Measurements from ENCODE around the gene ASIC2.

Gene ASIC2

GRCh38 chr17:33079201-33079600 lies 213.9 kb downstream of the ASIC2 start:
- TF ChIP-seq TSHZ2 (CRISPR knock-in tag; IDR thresholded peaks at IDR 0.05) (no peak), CSDC2 (CRISPR knock-in tag; IDR thresholded peaks at IDR 0.05) (no peak), ZNF8 (CRISPR knock-in tag; IDR thresholded peaks at IDR 0.05) (no peak), ARNTL (CRISPR knock-in tag; IDR thresholded peaks at IDR 0.05; ENCODE audit: borderline replicate concordance, low read depth) (no peak), TOX (CRISPR knock-in tag; IDR thresholded peaks at IDR 0.05; ENCODE audit: borderline replicate concordance) (no peak), ZNF565 (CRISPR knock-in tag; conservative IDR thresholded peaks at IDR 0.05; ENCODE audit: low read depth) (no peak), OSR1 (CRISPR knock-in tag; IDR thresholded peaks at IDR 0.05) (no peak), POU6F1 (CRISPR knock-in tag; IDR thresholded peaks at IDR 0.05; ENCODE audit: borderline replicate concordance, low read depth) (no peak), RARB (CRISPR knock-in tag; IDR thresholded peaks at IDR 0.05) (no peak)
- ATAC-seq = no peak

- TF ChIP-seq TSHZ2 (CRISPR knock-in tag; IDR thresholded peaks at IDR 0.05) = no peak
- TF ChIP-seq ZNF8 (CRISPR knock-in tag; IDR thresholded peaks at IDR 0.05) = no peak
- no peak for TF ChIP-seq ZNF565 (CRISPR knock-in tag; conservative IDR thresholded peaks at IDR 0.05; ENCODE audit: low read depth)
- no peak for TF ChIP-seq TCF4 (CRISPR knock-in tag; IDR thresholded peaks at IDR 0.05; ENCODE audit: borderline replicate concordance)
- no peak for TF ChIP-seq ARNTL (CRISPR knock-in tag; IDR thresholded peaks at IDR 0.05; ENCODE audit: borderline replicate concordance, low read depth)
- TF ChIP-seq OSR1 (CRISPR knock-in tag; IDR thresholded peaks at IDR 0.05) = no peak
- TF ChIP-seq ISL1 (CRISPR knock-in tag; IDR thresholded peaks at IDR 0.05) = no peak
- TF ChIP-seq CREB5 (CRISPR knock-in tag; IDR thresholded peaks at IDR 0.05; ENCODE audit: low read depth) = no peak
- no peak for TF ChIP-seq ZNF70 (CRISPR knock-in tag; IDR thresholded peaks at IDR 0.05)
- no peak for TF ChIP-seq PPARA (CRISPR knock-in tag; IDR thresholded peaks at IDR 0.05; ENCODE audit: borderline replicate concordance)
- TF ChIP-seq TOX (CRISPR knock-in tag; IDR thresholded peaks at IDR 0.05; ENCODE audit: borderline replicate concordance) = no peak
- TF ChIP-seq ZFP3 (CRISPR knock-in tag; IDR thresholded peaks at IDR 0.05) = no peak
- ATAC-seq = no peak
These were observed 216.1 kb downstream of the ASIC2 start for GRCh38 chr17:33076979-33077378.

- TF ChIP-seq ZNF565 (CRISPR knock-in tag; conservative IDR thresholded peaks at IDR 0.05; ENCODE audit: low read depth) (no peak), ZNF8 (CRISPR knock-in tag; IDR thresholded peaks at IDR 0.05) (no peak), PPARA (CRISPR knock-in tag; IDR thresholded peaks at IDR 0.05; ENCODE audit: borderline replicate concordance) (no peak), PATZ1 (CRISPR knock-in tag; IDR thresholded peaks at IDR 0.05; ENCODE audit: borderline replicate concordance) (no peak), ZNF70 (CRISPR knock-in tag; IDR thresholded peaks at IDR 0.05) (no peak), GLIS3 (CRISPR knock-in tag; IDR thresholded peaks at IDR 0.05) (no peak), SNAI2 (CRISPR knock-in tag; IDR thresholded peaks at IDR 0.05) (no peak), ZFP30 (CRISPR knock-in tag; IDR thresholded peaks at IDR 0.05) (no peak), POU6F1 (CRISPR knock-in tag; IDR thresholded peaks at IDR 0.05; ENCODE audit: borderline replicate concordance, low read depth) (no peak), ARNTL (CRISPR knock-in tag; IDR thresholded peaks at IDR 0.05; ENCODE audit: borderline replicate concordance, low read depth) (no peak), TSHZ2 (CRISPR knock-in tag; IDR thresholded peaks at IDR 0.05) (no peak), BACH2 (CRISPR knock-in tag; IDR thresholded peaks at IDR 0.05; ENCODE audit: borderline replicate concordance) (no peak)
These were observed 219.7 kb downstream of the ASIC2 start for GRCh38 chr17:33073416-33073815.

More at GRCh38 chr17:33073416-33073815, 219.7 kb downstream of the ASIC2 start:
- no peak for ATAC-seq

Measured in SK-N-SH treated with all-trans-retinoic acid at 6 μM for 48 hours (cell line).